ENCODE data around the gene UBE2D2.

Gene UBE2D2

GRCh38 chr5:139676951-139677735 lies 116.0 kb downstream of the UBE2D2 start:
- no peak overlapping the region for H3K4me3 ChIP-seq (ENCODE audit: low read depth, low read length)
- TF ChIP-seq CTCF (IDR thresholded peaks at IDR 0.05; ENCODE audit: low read depth, low read length, missing control alignments), result no peak
- no peak for DNase-seq (ENCODE audit: low read depth)

All from GM12864 (cell line).